Fibroblast of skin of abdomen (primary cell): ENCODE results near the gene CHDH.

Experiments used
- DNase-seq: peaks from one replicate; pipeline ENCODE4 v3.0.0-alpha.2; 2013

The CHDH gene

DNA sequence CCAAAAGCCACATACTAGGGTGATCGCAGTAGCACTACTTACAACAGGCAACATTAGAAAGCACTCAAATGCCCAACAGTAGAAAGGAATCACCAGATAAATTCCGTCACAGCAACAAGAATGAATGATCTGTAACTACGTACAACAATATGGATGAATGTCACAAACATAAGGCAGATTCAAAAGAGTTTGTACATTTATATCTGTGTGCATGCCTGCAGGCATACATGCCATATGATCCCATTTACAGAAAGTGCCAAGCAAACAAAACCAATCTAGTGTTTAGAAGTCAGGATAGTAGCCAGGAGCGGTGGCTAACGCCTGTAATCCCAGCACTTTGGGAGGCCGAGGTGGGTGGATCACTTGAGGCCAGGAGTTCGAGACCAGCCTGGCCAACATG, 3.7 kb upstream of the CHDH start:
- DNase-seq = no peak

DNA sequence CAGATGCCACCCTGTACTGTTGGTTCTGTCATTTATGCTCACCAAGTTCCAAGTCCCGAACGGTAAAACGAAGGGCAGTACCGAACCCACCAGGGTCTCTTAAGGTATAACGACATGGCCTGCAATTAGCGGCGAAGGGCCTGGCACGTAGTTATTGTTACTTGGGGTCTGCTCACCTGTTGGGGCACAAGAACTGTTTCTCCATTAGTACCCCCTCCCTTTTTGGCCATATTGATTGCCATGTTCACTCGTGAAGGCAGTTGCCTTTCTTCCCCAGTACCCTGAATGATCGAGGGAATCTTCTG, 584 bp upstream of the CHDH start:
- no peak for DNase-seq

DNA sequence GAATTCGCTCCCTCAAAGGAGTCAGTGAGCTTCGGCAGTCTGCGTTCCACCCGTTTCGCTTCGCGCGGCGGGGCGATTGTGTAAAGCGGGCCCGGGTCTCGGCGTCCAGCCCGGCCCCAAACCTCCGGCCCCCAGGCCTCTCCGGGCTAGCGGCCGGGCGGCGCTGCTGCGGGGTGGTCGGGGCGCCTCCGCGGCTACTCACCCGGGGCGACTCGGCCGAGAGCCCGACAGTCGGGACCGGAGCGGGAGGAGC, 412 bp downstream of the CHDH start:
- DNase-seq = no peak

DNA sequence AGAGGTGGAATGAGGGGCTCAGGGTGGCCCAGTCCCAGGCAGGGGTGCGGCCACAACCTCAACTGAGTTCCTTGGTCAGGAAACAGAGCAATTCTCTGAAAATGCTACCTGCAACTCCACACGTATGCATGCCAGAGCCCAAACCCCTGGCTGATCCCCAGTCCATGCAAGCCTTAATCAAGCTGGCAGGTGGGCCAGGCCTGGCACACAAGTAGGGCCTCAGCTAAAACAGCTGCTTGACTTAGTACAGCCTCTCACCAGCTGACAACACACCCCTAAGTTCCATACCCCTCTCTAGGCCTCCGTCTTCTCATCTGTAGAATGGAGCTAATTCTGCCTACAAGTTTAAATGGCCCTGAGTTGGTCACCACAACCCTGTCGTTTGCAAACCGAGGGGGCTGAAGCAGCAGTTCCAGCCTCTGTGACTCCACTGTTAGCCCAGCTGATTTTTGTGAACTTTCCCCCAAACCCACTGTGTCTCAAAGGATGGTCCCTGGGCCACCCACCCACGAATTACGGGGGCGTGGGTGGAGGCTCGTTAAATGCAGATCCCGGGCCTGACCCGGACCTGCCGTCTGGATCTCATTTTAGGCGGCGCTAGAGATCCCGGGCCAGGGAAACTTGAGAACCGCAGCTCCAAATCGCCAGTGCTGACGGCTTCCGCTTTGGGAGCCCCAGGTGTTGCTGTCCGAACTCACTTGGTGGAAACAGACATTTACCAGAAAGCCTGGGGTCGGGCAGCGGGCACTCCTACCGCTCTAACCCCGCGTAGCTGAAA, 927 bp downstream of the CHDH start:
- DNase-seq = peak; percentile 12

DNA sequence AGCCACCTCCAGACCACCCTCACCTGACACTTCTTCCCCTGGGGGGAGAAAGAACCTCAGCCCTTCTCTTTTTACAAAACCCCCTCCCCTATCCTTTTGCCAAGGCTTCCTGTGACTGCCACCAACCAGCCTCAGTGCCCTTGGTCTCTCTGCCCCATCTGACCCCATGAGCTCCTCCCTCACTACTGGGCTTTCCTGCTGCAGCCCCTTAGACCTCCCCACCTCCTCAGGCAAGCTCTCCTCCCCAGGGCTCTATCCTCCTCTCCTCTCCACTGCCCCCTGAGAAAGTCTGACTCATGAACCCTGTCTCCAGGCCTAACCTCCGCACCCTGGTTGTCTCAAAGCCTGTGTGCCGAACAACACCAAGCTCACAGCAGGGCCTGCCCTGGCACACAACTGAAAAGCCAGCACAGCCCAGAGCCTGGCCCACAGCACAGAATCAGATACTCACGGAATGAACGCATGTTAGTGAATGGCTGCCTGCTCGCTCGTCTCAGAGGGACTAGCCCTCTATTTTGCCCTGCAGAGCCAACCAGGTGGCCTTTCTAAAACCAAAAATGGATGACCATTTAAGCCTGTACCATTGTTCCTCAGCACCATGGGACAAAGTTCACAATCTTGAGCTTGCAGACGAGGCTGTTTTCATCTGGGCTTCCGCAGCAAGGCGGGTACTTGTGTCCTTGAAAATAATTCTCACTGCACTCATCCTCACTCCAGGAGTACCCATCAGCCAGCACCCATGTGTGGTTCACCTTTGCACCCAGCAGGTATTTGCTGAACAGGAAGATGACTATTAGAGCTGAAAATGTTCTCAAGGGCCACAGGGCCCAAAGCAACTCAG, 1.7 kb downstream of the CHDH start:
- DNase-seq = no peak

DNA sequence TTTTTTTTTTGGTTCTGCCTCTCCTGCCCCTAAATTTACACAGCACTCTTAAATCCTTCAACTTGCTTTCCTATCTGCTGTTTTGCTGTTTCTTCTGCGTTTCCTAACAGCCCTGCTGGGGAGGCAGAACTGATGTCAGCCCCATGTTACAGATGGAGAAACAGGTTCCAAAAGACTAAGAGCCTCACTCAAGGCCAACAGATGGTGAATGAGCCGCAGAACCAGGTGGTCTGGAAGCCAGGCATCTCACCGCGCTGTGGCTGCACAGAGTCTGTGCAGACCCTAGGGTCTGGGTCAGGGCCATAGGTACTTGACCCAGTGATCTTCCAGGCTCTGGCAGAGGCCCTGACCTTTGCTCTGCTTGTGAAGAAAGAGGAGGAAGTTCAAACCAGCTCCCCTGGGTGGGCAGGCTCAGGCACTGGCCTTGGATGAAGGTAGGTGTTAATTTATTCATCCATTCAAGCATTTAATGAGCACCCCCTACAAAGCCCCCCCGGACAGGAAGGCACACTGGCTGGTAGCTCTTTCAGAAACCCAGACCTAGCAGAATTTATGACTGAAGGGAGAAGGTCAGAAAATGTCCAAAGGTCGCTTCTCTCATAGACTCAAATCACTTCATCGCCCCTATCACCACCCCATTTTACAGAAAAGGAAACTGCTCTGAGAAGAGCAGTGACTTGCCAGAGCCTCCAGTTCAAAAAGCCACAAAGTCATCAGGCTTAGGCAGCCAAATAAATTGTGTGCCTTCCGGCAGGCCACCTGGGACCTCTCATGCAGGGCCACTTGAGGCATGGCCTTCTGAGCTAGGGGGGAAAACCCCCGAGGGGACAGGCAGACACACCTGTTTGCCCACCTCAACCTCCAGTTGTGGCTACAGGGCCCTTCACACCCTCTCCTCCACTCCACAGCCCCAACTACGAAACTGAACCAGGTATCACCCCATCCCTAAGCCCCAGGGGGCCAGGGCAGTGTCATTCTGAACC, 2.7 kb downstream of the CHDH start:
- DNase-seq = no peak

DNA sequence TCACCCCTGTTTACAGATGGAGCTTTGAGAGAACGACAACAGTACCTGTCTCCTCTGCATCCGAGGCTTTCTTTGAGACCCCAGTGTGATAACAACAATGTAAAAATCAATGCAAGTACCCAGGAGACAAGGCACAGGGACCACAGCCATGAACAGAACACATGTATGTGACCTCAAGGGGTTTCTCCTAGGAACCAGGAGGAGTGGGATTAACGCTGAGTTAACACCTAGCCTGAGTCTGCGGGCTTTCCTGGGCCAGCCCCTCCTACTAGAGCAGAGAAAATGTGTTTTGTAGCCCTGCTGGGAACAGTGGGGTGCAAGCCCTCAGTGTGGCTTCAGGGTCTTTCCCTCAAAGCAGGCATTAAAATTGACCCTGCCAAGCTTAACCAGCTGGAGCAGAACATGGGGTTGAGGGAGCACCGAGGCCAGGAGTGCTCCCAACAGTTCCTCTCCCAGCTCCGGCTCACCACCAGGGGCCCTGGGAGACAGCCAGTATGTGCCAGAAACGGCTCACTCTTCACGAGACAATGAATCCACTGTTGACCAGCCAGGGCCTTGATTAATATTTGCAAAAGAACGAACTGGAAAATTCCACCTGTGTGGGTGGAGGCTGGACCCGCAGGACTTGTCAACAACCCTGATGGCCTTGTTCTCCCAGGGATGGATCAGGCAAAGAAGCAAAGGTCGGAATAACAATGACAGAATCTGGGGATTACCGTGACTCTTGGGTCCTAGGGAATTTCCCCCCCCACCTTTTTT, 3.6 kb downstream of the CHDH start:
- no peak for DNase-seq

DNA sequence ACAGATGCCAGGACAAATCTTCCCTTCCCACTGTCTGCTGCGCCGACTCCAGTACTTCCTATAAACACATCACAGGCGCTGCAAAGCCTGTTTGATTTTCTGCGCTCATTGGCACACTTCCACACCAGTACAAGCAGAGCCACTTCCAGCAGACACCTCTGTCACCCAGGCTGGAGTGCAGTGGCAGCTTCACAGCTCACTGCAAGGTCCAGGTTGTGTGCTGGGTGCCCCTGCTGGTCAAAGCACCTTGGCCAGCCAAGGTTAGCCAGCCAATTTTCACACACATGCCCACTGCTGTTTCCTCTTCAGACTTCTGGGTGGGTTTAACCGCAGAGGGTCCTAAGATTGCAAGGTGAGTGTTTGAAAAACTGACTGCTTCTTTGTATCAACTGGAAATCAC, 4.9 kb downstream of the CHDH start:
- no peak for DNase-seq

DNA sequence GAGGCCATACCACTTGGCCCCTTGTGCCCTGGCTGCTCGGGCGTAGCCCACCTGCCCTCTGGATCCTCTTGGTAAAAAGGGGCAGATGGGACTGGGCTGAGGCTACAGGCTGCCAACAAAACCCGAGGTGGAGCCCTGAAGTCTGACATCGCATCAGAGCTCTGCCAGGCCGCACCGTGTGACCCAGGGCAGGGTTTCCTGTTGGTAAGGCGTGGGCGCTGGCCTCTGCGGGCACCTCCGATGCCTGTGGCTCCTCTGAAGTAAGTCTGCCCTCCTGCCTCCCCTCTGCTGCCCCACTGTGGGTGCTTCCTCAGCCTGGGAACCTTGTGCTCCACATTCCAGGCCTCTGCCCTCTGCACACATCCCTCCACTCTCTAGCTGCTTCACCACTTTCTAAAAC, 8.9 kb downstream of the CHDH start:
- no peak for DNase-seq

DNA sequence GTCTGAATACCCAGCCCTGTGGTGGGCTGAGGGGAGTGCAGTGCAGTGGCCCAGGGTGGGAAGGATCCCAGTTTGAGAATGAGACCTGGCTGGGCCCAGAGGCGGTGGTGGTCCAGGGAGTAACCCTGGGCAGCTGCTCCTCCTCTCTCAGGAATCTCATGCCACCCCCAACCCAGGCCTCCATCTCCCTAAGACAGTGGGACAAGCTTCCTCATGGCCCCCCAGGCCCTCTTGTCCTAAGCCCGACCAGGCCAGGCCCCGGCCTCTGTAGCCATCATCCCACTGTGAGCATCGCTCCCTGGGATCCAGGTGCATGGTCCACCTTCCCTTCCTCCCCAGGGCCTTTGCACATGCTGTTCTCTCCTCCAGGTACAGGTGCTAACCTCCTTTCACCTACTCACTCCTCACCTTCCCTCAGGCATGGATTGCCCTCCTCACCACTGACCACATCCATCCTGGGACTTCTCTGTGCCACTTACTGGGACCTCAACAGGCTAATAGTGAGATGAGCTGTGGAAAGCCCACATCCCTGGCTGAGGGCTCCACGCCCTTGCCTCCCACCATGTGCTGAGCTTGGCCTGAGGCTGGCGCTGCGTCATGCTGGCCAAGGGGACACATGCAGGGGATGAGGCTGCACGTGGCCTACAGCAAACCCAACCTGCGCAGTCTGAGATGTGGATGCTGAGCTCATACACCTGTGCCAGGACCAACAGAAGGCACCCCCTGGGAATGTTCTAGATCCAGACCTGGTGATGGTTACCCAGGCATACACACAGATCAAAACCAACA, 9.9 kb downstream of the CHDH start:
- no peak for DNase-seq

DNA sequence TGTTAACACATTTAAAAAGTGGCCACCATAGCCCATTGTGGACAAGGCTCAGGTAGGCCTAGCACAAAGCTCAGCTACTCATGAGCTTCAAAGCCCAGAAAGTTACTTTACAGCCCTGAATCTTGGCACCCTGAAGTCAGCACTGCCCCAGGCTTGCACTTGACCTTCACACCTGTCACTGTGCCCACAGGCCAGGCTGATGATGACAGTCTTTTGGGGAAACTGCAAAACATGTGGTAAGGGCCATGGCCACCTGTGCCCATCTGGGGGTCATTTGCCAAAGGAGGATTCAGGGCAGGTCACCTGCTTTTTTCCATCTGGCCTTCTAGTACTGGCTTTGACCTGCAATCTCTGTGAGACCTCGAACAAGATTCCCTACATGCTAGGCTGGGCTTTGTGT, 11.0 kb downstream of the CHDH start:
- DNase-seq = no peak

DNA sequence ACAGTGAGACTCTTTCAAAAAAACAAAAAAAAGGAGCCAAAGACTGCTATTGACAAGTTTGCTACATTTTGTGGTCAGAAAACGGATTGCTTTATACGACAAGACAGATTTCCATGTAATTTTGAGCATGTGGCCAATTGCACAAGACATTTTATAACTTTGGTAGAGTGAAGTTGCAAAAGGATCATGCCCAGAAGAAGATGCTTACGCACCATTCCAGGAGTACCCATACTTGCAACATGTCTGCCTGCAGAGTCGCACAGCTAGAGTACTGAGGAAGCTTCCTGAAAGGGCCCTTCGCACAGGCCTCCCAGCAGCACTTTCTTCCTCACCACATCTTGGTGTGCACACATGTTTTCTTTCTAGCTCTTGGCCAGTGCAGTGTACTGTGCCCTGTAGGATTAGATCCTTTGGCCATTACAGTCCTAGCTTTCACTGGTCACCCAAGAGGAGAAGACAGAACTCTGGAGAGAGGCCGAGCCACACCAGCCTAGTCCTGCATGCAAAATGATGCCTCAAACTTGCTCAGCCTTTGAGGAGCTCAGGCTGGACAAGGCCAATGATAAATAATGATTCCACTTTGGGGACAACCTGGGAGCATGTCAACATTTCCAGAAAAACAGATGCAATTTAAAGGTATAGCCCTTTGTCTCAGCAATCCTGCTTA, 11.7 kb downstream of the CHDH start:
- DNase-seq = no peak

DNA sequence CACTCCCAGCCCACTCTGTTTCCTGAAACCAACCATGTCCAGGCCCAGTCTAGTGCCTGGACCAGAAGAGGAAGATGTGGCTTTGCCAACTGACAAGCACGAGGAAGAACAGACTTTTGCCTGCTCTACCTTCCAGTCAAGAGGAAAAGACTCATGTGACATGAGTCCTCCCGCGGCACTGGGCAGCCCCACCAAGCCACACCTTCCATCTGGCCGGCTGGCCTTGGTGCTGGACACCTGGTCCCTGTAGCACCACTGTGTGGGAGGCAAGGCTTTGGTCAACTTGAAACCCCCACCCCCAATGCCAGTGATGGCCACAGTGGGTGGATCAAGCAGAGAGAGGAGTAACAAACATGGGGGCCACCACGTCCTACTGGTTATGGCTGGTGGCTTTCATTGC, 12.5 kb downstream of the CHDH start:
- no peak for DNase-seq

DNA sequence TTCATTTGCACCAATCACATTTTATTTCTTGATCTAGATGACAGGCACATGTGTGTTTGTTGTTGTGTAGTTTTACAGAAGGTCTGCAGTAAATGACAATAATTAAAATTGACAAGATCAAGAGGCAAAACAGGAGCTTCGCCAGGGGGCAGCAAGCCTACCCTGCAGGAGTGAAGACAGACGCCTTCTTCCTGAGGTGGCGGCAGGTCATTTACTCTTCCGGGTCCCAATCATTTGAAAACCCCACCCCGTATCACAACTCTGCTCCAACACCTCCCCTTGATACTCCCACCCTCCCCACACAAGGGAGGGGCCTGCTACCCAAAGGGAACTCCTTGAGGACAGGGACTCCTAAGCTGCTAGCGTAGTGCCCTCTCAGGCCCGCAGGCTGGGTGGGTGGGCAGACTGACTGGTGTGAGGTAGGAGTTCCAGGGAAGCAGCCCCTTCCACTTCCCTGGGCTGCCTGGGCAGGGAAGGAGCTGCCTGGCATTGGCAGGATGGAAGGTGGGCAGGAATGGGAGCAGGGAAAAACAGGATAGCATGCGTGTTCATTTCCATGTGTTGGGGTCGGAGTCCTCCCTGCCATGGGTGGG, 13.1 kb downstream of the CHDH start:
- no peak for DNase-seq

DNA sequence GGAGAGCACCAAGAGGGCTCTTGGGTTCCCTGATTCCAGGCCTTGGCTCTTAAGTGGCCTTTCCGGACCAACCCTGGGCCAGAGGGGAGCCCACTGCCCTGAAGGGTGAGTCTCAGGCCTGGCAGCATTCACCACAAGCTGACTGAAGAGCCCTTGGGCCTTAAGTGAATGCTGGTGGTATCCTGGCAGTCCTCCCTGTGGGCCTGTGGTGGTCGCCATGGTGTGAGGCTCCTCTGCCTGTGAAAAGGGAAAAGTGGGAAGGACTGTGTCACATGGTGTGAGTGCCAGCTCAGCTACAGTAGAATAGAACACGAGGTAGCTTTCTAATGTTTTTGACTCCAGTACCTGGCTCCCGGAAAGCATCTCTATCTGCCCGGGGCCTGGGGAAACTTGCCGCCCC, 15.3 kb downstream of the CHDH start:
- DNase-seq = no peak

DNA sequence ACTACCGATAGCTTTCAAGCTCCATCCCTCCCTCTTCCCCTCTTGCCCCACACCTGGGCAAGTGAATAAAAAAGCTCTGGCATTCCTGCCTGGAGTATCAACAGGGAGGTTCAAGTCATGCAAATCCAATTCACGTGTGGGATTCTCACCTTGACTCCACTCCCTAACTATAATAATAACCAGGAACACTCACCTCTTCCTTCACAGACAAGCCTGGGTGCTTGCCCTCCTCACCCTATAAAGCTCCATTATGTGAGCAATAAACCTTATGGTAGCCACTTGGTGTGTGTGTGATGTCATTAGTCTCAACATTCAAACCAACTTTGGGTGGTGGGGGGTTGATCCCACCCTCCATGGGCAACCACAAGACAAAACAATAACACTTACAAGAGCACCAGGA, 16.6 kb downstream of the CHDH start:
- DNase-seq = no peak

DNA sequence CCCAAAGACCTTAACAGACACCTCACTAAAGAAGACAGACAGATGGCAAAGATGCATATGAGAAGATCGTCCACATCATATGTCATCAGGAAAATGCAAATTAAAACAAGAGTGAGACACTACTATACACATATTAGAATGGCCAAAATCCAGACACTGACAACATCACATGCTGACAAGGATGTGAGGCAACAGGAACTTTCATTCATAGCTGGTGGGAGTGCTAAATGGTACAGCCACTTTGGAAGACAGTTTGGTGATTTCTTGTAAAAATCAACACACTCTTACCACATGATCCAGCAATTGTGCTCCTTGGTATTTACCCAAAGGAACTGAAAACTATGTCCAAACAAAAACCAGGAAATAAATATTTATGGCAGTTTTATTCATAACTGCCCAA, 17.6 kb downstream of the CHDH start:
- no peak for DNase-seq

DNA sequence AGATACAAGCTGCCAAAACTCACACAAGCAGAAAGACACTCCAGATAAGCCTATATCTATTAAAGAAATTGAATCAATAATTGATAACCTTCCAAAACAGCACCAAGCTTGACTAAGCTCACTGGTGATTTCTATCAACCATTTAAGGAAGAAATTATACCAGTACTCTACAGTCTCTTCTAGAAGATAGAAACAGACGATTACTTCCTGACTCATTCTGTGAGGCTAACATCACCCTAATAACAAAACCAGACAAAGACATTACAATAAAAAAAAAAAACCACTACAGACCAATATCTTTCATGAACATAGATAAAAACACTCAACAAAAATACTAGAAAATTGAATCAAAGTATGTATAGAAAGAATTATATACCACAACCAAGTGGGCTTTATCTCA, 20.2 kb downstream of the CHDH start:
- no peak for DNase-seq

DNA sequence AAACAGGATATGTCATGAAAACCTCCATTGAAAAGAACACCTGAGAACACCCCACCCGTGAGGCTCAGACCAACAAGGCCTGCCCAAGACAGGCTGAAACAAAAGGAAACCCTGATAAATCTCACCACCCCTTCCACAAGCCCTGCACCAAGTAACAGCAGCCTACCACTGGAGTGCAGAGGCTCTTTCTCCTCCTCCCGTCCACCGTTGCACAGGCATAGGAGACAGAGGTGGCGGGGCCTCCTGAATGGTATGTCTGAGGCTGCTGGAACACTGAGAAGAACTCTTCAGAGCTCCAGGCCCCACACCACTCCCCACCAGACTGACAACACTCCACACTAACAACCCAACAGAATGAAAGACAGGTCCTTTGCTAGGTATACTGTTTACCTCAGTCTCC, 21.4 kb downstream of the CHDH start:
- no peak for DNase-seq

DNA sequence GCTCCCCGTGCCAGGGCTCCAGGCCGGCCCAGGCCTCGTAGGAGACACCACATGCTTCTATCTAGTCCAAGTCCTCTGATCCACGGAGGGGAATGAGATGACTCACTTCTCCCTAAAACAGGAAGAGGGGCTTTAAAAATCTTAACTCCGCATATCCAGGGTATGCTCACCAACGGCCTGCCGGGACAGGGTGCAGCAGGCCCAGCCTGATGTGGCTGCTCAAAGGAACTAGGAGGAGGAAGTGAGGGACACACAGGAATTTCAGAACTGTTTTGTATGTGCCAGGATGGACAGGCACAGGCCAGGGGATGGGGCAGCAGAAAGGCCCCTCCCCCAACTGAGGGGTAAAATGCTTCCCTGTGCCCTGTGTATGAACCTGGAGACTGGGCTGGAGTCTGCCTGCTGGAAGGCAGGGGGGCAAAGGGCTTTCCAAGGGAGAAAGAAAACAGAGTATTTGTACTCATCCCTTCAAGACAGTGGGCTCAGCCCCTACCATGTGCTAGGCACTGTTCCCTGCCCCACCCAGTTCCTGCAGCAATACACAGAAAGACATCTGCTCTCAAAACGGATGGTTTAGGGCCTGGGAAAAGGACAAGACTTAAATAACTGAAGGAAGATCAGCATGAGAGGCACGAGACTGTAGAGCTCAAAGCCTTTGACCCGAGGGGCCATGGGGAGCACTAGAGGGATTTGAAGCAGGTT, 22.1 kb downstream of the CHDH start:
- DNase-seq = no peak
